HG02870 (cell line): ENCODE results near the gene FER.

Source experiments
- ATAC-seq: cut with Tn5 transposase; IDR thresholded peaks from one replicate; pipeline ENCODE4 v1.9.1; 2021; ENCODE audit warnings: mild to moderate bottlenecking, moderate library complexity; ENCODE audit not compliant: unreplicated experiment

FER gene

DNA sequence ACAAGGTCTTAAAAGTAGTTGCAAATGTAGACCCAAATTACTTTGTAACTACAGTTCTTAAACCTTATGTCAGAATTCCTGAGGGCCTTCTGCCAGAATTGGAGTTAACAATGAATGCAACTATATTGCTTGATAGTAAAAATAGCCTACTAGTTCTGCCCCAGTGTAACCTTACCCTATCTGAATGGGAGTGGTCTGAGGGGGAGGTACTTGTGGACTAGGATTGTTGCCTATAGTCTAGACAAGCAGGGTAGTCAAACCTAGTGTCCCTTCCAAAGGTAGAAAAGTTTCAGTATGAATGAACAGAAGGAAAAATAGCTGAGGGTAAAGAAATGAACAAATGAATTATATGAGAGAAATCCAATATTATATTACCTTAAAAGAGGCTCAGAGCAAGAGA is 419.9 kb downstream of the FER start:
- no peak for ATAC-seq

DNA sequence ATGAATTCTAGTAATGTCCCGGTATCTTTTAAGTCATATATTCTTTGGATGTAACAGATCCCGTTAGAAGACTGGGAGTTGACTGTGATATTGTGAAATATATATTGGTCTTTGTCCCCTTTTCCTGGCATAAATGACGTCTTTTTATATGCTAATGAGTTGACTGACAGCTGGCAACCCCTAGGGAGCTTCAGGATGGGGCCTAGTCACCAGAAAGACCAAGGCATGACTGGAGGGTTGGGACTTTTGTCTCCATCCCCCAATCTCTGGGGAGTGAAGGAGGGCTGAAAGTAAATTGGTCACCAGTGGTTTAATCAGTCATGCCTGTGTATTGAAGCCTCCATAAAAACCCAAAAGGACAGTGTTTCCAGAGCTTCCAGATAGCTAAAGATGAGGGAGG is 420.5 kb downstream of the FER start:
- no peak for ATAC-seq

DNA sequence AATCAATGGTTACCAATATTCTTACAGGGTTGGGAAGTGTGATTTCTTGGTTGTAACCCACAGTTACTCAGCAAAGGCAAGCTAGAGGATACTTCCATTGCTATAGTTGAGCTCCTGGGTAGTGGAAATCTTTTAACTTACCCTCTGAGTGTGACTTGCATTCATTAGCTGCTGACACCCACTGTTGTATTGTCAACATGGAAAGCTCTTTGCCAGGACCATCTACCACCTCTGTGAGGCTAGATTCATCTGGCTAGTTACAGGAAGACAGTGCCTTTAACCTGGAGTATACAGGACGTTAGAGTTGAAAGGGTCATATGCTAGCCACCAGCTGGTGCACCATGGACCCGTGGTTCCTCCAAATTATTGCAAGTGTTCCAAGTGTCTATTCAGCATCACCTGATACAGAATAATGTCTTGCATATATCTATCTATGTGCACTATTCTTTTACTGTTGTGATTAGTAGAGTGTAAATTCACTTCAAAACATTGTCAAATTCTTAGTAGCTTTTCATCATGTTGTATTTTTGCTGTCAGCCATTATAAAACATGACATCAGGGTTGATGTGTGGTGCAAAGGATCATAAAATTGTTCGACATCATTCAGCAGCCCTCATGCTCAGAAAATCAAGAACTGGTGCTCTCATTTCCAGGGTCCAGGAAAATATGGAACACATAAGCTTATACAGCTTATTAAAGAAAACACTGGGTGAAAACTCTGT is 423.1 kb downstream of the FER start:
- no peak for ATAC-seq

DNA sequence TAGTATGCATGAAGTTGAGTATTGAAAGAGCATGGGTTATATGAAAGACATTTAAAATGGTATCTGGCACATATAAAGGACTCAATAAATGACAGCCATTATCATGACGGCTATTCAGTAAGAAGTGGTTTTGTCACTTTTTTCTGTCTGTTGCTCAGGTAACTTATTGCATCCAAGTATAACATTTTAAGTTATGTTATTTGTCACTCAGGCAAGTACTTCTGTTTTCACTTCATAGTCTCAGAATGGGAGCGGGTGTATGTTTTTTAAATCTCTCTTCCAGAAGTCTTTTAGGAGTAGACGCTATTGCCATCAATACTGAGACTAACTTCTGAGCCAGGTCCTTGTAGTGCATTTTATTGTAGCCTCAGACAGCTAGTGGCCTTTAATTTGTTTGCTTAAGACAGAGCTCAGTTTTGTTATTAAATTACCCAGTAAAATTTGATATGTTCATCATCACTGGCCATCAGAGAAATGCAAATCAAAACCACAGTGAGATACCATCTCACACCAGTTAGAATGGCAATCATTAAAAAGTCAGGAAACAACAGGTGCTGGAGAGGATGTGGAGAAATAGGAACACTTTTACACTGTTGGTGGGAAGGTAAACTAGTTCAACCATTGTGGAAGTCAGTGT is 423.9 kb downstream of the FER start:
- ATAC-seq = peak; percentile 87

DNA sequence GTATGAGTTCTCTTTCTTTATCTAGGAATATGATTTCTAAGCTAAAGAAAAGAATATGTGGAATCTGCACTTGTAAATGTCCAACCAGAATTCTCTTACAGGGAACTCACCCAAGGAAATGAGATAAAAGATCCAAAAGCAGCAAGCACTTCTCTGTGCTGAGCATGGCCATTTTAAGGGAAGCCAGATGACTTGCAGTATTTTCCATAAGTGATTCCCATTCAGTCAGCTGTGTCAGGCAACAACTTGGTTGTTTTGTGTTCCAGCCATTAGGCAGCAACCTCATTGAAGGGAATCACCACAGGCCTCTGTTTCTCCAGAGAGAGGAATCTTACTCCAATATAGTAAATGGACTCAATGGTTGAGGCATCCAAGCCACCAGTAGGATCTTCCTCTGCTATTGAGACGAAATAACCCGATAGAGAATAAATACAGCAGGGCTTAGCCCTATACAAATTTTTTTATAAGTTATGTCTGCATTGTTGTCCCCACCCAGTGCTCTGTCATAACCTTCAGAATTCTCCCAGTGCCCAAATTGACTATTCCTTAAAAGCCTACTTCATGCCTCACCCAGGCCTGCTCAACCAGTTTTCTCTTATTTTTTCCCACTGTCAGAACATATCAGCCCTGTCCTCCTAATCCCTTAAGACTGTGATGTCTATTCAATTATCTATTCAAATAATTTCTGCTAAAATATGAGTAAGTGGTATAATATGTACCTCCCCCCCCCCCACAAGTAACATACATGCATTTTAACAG is 425.5 kb downstream of the FER start:
- no peak for ATAC-seq

DNA sequence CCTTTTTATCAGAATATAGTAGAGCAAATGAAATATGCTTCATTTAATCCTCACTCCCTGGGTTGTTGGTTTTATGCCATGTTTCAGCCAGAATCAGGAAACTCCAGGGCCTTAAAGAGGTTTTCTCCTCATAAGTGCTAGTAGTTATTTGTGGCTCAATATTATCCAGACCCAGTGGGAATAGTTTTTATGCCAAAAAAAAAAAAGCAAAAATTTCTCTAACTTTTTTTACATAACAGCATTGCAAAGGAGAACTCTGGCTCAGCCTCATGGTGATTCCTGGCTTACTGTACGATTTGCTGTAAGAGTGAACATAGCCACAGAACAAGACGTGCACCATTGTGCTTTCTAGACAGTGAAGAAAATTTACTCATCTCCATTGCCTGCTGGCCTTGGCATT is 429.5 kb downstream of the FER start:
- ATAC-seq = no peak

DNA sequence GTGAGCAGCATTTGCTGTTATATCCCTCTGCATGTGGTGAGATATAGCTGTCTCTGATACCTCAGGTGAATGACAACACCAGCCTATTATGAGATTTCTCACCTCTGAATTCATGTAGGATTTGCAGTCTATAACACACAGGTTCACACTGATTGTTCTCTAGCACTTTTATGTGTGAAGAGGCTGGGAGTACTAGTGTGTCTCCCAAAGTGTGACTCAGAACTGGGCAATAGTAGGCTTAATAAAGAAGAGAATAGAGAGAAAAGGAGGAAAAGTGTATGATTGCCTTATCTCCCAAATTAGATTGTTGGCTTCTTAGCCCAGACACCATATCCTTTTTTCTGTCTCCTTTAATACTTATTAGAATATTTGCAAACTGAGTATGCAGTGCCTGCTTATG is 430.1 kb downstream of the FER start:
- no peak for ATAC-seq

DNA sequence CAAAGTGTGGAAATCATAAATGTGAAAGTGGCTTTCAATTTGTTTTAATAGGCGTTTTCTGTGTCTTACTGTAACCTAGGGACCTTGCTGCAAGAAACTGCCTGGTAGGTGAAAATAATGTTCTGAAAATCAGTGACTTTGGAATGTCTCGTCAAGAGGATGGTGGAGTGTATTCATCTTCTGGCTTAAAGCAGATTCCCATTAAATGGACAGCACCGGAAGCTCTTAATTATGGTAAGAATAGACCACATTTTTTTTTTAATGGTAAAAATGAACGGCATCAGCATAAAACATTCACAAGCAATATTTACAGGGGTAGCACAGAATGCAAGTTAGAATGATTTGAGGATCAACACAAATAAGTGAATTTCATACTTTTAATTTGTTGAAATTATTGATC is 433.0 kb downstream of the FER start:
- ATAC-seq = no peak

DNA sequence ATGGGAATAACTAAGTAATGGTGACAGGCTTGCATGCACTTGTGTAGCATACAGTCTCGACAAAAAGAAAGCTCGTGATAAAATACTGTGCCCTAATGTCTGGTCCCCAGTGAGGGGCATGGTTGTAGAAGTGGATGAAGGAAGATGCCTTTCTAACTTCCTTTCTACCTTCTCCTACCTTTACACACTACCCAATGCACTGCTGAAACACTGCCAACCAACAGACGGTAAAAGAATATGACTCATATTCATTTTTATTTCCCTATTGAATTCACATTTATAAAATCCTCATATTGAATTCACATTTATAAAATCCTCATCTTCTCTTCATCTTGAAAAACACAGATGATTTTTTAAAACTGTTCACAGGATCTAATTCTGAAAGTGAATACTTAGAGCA is 439.1 kb downstream of the FER start:
- no peak for ATAC-seq

DNA sequence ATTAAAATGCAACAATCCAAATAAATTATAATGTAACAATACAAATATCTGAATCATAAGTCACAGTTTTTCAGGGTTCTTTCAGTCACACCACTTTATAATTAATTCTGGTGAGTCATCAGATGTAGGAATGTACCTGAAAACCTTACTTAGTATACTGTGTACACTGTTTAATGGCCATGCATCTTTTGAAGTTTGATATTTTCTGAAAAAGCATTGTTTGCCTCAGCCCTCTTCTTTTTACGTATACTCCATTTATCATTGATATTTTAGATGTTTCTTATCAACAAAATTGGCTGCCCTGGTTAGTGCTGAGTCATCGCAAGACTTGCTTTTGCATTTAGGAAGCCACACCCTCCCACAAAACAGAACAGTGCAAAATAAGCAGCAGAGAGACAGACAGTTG is 443.5 kb downstream of the FER start:
- ATAC-seq = peak; percentile 79

DNA sequence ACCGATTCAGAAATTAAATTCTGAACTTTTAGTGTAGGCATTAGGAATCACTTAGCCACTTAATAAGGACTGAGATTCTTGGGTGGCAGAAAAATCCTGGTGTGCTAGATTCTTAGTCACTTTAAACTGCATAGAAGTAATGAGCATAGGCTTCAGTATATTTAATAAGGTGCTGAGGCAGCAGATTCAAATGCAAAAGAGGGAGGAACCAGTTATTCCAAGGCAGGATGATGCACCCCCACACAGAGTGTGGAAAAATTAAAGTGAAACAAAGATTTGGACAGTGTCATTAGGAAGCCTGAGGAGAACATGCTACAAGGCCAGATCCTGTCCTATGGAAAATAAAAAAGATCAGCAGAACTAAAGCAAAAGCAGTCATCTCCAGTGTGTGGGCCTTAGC is 444.3 kb downstream of the FER start:
- ATAC-seq = no peak

DNA sequence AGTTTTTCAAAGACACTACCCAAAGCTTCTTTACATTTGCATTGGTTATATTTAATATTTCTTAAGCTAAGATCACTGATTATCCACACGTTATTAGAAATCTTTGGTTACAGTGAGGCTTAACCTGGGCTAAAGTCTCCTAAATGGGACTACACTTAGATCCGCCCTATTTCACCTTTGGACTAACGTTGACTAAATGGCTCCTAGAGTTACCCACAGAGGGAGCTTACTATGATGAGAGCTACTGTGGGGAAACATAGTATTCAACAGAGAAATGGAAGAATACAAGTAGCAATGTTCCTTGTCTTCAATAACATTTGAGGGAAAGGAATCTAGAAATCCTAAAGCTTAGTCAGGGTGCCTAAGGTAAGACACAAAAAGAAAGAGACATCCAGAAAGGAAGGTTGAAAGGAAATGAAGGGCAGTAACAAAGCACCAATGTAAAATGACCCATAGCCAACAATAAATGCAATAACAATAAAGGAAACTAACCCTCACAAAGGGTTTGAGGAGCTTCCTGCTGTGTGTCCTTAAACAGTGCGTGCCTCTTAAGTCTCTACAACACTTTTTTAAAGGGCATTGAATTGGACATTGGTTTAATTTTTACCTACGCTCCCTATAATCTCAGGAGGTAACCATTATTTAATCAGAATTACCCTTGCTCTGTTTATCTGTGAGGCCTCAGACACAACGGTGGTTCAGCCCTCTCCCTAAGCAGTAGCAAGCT is 445.0 kb downstream of the FER start:
- ATAC-seq = no peak

DNA sequence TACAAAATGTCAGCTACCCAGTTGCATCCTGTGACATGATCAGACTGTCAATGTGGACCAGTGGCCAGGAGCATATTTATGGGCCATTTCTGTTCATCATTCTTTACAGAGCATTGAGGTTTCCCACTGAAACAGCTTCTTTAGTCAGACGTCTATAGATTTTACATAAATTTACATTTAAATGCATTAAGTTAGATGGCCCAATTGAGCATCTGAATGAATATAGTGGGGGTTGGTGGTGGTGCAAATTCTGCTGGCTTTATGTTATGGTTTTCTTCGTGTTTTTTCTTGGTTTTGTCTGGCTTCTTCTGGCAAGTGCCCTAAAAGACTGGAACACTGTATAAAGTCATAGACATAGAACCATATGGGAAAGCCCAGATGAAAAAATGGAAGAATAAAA is 448.0 kb downstream of the FER start:
- ATAC-seq = no peak

DNA sequence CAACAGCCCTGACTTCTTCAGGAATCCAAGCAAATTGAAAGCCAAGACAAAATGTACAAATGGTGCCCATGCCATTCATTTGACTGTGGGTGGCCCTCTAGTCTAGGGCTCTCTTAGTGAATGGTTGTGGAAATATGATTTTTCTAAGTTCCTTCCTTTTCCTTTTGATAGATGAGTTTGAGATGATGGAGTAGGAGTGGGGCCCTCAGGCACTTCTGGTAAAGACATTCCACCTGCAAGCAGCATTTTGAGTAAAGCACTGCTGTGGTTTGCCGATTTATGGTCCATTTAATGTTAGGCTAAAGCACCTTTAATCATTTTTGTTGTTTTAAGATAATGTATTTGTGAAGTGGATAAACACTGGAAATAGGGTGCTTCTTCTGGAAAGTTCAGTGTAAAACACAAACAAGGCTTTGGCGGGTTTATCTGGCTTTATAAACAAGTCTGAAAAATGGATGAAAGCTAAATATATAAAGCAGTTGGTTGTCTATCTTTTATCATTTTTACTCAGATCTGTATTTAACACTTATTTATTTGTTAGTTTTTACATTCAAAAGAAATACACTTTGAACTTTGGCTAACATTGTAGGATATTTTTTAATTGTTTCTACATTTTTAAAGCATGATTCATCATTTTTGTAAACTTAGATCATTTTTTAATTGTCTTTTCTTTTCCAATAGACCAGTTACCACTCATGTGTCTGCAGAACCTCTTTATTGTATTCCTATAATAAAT is 448.6 kb downstream of the FER start:
- no peak for ATAC-seq

DNA sequence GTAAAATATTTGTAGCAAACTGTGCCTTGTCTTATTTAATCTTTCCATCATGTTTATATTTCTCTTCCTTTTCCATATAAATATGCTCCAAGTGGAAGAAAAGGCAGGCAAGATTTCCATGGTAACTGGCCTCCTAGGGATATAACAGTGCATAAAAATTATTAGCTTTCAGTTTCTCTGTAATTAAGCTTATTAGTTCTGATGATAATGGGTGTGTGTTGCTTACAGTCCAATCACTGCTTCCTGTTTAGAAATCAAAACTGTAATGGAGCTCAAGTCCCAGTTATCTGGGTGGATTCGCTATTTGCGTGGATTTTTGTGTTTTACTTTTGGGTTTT is 449.1 kb downstream of the FER start:
- no peak for ATAC-seq

DNA sequence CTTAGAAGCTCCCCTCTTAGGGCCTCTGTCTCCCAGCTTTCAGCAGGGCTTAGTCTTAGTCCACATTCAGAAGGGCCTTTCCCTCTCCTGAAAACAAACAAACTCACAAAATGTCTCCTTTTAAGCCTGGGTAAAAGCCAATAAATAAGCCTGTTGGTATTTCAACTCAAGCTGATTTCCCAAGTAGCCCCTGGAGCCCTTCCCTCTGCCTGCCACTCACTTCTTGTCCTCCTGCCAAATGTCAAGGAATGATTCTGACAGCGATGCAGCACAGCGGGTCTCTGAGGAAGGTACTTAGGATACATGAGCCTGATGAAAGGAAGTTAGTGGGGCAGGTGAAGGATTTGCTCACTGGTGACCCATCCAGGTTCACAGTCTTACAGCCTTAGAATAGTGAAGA is 451.6 kb downstream of the FER start:
- no peak for ATAC-seq

DNA sequence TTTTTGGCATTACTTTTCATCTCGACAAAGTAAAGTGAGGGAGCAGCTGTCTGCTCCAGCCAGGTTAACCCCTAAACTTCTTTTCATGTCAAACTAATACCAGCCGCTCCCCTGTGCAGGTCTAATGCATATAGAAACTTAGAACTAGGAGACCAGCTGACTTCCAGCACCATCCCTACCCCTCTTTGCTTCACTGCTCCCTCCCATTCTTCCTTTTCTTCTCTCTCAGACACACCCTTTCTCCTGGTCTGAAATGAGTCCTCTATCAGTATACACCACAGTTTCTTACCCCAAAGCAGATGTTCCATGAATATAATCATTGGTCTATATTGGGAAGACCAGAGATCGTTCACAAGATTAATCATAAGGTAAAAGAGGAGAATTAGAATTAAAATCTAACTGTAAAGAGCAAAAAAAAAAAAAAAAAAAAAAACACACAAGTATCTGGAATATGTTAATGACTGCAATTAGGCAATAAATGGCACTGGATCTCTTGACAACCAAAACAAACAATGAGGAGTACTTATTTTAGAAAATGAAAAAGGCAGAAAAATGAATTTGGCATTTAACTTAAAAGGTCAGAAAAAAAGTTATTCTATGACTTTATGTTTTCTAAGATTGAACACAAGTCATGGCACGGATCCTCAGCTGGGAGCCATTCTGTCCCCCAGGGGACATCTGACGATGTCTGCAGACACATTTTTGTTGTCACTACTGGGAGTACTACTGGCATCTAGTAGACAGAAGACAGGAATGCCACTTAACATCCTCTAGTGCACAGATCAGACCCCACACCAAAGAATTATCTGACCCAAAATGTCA is 452.3 kb downstream of the FER start:
- no peak for ATAC-seq

DNA sequence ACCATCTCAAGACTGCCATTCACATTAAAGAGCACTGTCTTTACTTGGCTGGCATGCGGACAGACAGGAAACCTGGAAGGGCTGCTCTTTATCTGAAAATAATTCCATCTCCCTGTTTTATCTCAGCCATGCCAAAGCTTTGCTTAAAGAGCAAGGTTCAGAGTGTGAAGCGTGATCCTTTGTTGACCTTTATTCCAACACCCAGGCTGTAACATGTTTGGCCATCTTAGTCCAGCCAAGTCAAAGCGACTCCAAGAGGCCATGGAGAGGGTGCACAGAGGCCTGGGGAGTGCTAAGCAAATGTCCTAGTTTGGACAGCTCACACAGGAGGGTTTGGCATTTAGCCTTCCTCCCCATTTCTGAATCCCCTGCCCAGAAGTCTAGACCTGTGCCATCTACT is 467.3 kb downstream of the FER start:
- ATAC-seq = no peak

DNA sequence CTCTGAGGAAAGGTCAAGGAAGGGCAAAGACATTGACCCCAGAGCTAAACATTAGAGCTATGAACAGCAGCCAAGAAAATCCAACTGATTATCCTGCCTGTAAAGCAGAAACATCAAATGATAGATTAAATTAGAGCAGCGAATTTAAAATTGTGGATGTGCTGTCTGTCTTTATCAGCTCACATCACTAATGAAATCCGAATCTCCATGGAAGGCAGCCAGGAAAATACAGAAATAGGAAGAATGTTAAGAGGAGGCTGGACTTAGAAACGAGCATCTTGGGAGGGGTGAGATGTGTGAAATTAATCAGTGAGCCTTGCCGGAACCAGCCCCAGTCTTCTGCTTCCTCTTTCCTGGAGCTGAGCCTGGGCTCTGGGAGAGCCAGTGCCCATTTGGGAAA is 471.1 kb downstream of the FER start:
- ATAC-seq = no peak

DNA sequence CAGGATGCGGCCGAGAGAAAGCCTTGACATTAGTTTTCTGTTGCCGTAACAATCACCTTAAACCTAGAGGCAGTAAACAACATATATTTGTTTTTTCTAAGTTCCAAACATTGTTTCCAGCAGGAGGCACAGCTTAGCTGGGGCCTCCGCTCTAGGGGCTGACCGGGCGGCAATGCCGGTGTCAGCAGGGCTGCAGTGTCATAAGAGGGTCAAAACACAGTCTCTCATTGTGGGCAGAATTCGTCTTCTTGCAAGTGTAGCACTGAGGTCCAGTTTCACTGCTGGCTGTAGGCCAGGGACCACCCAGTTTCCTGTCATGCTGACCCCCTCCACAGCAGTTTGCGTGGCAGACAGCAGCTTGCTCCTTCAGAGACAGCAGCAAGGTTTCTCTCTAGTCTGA is 475.8 kb downstream of the FER start:
- no peak for ATAC-seq
